SU-DHL-6 (cell line): ENCODE data around the gene KRT73.

Experiments used
- H2AFZ ChIP-seq: fragments of 200-600 bp; sonication (generic); 2 replicates; pipeline ENCODE4 v1.6.1; 2014; ENCODE audit warnings: low read depth, mild to moderate bottlenecking, moderate library complexity, mixed read lengths, antibody characterized with exemption, low read length; ENCODE audit not compliant: severe bottlenecking
- H3F3A ChIP-seq: fragments of 200-600 bp; shearing (Covaris generic); 2 replicates; pipeline ENCODE4 v1.6.0; 2016; ENCODE audit warnings: antibody characterized with exemption, mild to moderate bottlenecking; ENCODE audit not compliant: insufficient read depth
- H3K27ac ChIP-seq: fragments of 200-600 bp; sonication (generic); 2 replicates; pipeline ENCODE4 v1.5.1; 2016; ENCODE audit warnings: low read depth, mild to moderate bottlenecking, low read length, moderate library complexity, mixed read lengths
- H3K27me3 ChIP-seq: fragments of 200-600 bp; sonication (generic), shearing (Covaris generic); 2 replicates; pipeline ENCODE4 v1.6.0; 2014; ENCODE audit warnings: mild to moderate bottlenecking, low read length
- H3K36me3 ChIP-seq: fragments of 200-600 bp; sonication (generic); 2 replicates; pipeline ENCODE4 v1.6.1; 2014; ENCODE audit warnings: mild to moderate bottlenecking, low read length, mixed read lengths
- H3K4me2 ChIP-seq: fragments of 300-600, 200-600 bp; shearing (Covaris generic), sonication (generic); 2 replicates; pipeline ENCODE4 v1.6.0; 2014; ENCODE audit warnings: low read length, low read depth, mild to moderate bottlenecking; ENCODE audit not compliant: poor library complexity, severe bottlenecking
- H3K4me3 ChIP-seq: fragments of 200-600 bp; sonication (generic); 2 replicates; pipeline ENCODE4 v1.5.1; 2014; ENCODE audit warnings: antibody characterized with exemption, low read length, mild to moderate bottlenecking, mixed read lengths; ENCODE audit not compliant: insufficient read depth, poor library complexity, severe bottlenecking
- H3K79me2 ChIP-seq: fragments of 200-600 bp; sonication (generic); 2 replicates; pipeline ENCODE4 v1.6.1; 2014; ENCODE audit warnings: mild to moderate bottlenecking, low read length, moderate library complexity; ENCODE audit not compliant: insufficient read depth
- H3K9ac ChIP-seq: fragments of 200-600 bp; sonication (generic); 2 replicates; pipeline ENCODE4 v1.7.0; 2014; ENCODE audit warnings: mild to moderate bottlenecking, low read length
- H3K9me2 ChIP-seq: fragments of 200-600 bp; sonication (generic); replicated peaks from 2 replicates; pipeline ENCODE4 v1.6.1; 2014; ENCODE audit warnings: low read length; ENCODE audit not compliant: insufficient read depth
- H3K9me3 ChIP-seq: fragments of 200-600 bp; sonication (generic); 2 replicates; pipeline ENCODE4 v1.6.1; 2014; ENCODE audit warnings: low read length, mixed read lengths; ENCODE audit not compliant: insufficient read depth
- H4K20me1 ChIP-seq: fragments of 200-600 bp; sonication (generic); 2 replicates; pipeline ENCODE4 v1.6.1; 2014; ENCODE audit warnings: low read depth, mild to moderate bottlenecking, antibody characterized with exemption, low read length, moderate library complexity, mixed read lengths
- CTCF ChIP-seq: fragments of 200-600 bp; sonication (generic); IDR thresholded peaks from one replicate; pipeline ENCODE4 v1.5.1; 2017; ENCODE audit warnings: antibody characterized with exemption, mild to moderate bottlenecking, low read length, moderate library complexity; ENCODE audit not compliant: insufficient read depth, poor library complexity, severe bottlenecking
- EZH2phosphoT487 ChIP-seq: fragments of 200-600 bp; sonication (generic), shearing (Covaris generic); conservative IDR thresholded peaks from 2 replicates; pipeline ENCODE4 v1.6.1; 2018; ENCODE audit warnings: mild to moderate bottlenecking, antibody characterized with exemption, low read length, moderate library complexity, mixed read lengths

Gene KRT73

GRCh38 chr12:52636189-52636588, 17.8 kb upstream of the KRT73 start:
- no peak overlapping the region for H3K4me2 ChIP-seq
- no peaks in the 10 kb centered on the region for H3F3A ChIP-seq
- H3K79me2 ChIP-seq, result no peaks in the 10 kb centered on the region
- H3K9ac ChIP-seq, result no peak overlapping the region
- no peaks in the 10 kb centered on the region for H3K9me3 ChIP-seq
- TF ChIP-seq CTCF (no peak), EZH2phosphoT487 (no peak)
- no peaks in the 10 kb centered on the region for H3K27me3 ChIP-seq
- no peaks in the 10 kb centered on the region for H4K20me1 ChIP-seq
- no peaks in the 10 kb centered on the region for H3K9me2 ChIP-seq
- no peaks in the 10 kb centered on the region for H3K36me3 ChIP-seq
- H3K4me3 ChIP-seq, result no peak overlapping the region
- H2AFZ ChIP-seq, result no peak overlapping the region
- no peak overlapping the region for H3K27ac ChIP-seq

DNA sequence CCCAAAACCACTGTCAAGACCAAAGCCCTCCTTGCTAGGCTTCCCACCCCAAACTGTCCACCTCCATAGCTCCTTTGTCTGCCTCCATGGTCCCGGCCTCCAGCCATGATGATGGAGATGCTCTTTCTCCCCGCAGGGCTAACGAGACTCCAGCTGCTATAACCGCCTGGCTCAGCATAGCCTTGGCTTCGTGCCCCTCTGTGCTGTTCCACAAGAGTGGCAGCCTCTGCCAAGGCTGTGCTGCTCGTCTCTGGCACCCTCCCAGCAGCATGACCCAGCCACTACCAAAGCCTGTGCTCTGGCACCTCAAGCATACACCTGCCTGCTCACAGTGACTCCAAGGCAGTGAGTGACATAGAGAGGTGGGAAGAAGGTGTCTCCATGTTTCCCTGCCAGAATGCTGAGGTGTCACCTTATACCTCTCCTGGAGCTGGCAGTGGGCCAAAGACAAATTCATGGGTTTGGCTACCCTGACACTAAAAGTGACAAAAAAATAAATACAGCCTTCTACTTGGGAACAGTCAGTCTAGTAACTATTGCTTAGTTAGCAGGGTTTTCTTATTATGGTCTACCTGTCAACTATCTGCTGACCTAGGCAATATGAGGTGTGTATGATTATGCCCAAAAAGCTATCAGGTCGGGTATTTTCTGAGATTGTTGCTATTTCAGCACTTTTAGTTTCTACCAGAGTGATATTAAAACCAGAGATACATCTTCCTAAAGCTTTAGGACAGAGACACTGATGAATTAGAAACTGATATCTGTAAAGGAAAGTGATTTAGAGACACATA, 16.1 kb upstream of the KRT73 start:
- Histone ChIP-seq H3K79me2 (no peaks in the 10 kb centered on the region), H3K4me2 (no peak overlapping the region), H2AFZ (no peak overlapping the region), H3K36me3 (no peaks in the 10 kb centered on the region), H3K4me3 (no peak overlapping the region), H3K27me3 (no peaks in the 10 kb centered on the region), H3K9me3 (no peaks in the 10 kb centered on the region), H3K27ac (no peak overlapping the region), H3F3A (no peaks in the 10 kb centered on the region), H4K20me1 (no peaks in the 10 kb centered on the region), H3K9me2 (no peaks in the 10 kb centered on the region), H3K9ac (no peak overlapping the region)
- TF ChIP-seq CTCF (no peak), EZH2phosphoT487 (no peak)

- H3K27me3 ChIP-seq, result no peaks in the 10 kb centered on the region
- H3K9ac ChIP-seq, result no peak overlapping the region
- H3K36me3 ChIP-seq, result no peaks in the 10 kb centered on the region
- H3K79me2 ChIP-seq, result no peaks in the 10 kb centered on the region
- H4K20me1 ChIP-seq, result no peaks in the 10 kb centered on the region
- no peaks in the 10 kb centered on the region for H3K9me2 ChIP-seq
- no peaks in the 10 kb centered on the region for H3K9me3 ChIP-seq
- no peaks in the 10 kb centered on the region for H3F3A ChIP-seq
- no peak overlapping the region for H3K4me2 ChIP-seq
- TF ChIP-seq EZH2phosphoT487 (no peak), CTCF (no peak)
- no peak overlapping the region for H2AFZ ChIP-seq
- H3K27ac ChIP-seq, result no peak overlapping the region
- no peak overlapping the region for H3K4me3 ChIP-seq
These were observed 15.0 kb upstream of the KRT73 start for GRCh38 chr12:52633383-52633782.
